DOHH2 (cell line): ENCODE results near the gene CAMK2D.

Experiments
- H3F3A ChIP-seq: fragments of 200-600 bp; sonication (generic), shearing (Covaris generic); 2 replicates; pipeline ENCODE4 v1.6.0; 2016; ENCODE audit warnings: antibody characterized with exemption, mild to moderate bottlenecking; ENCODE audit not compliant: control insufficient read depth, insufficient read depth
- H3K27ac ChIP-seq: fragments of 200-600 bp; sonication (generic); 2 replicates; pipeline ENCODE4 v1.5.1; 2014; ENCODE audit warnings: low read depth, mild to moderate bottlenecking, low read length, moderate library complexity
- H3K27me3 ChIP-seq: fragments of 200-600 bp; sonication (generic); 2 replicates; pipeline ENCODE4 v1.6.1; 2014; ENCODE audit warnings: mild to moderate bottlenecking, low read length, mixed read lengths; ENCODE audit not compliant: control insufficient read depth
- H3K36me3 ChIP-seq: fragments of 200-600 bp; sonication (generic); 2 replicates; pipeline ENCODE4 v1.6.1; 2014; ENCODE audit warnings: mild to moderate bottlenecking, low read length, moderate library complexity, mixed read lengths; ENCODE audit not compliant: control insufficient read depth
- H3K4me1 ChIP-seq: fragments of 200-600 bp; sonication (generic); 2 replicates; pipeline ENCODE4 v1.6.1; 2014; ENCODE audit warnings: mild to moderate bottlenecking, low read length, mixed read lengths; ENCODE audit not compliant: control insufficient read depth
- H3K4me2 ChIP-seq: fragments of 200-600 bp; sonication (generic); 2 replicates; pipeline ENCODE4 v1.6.0; 2014; ENCODE audit warnings: mild to moderate bottlenecking, low read length, moderate library complexity
- H3K4me3 ChIP-seq: fragments of 200-600 bp; sonication (generic); 2 replicates; pipeline ENCODE4 v1.5.1; 2014; ENCODE audit warnings: mild to moderate bottlenecking, low read length, mixed read lengths
- H3K79me2 ChIP-seq: fragments of 200-600 bp; sonication (generic); 2 replicates; pipeline ENCODE4 v1.6.1; 2014; ENCODE audit warnings: mild to moderate bottlenecking, low read length, mixed read lengths; ENCODE audit not compliant: control insufficient read depth
- H3K9me2 ChIP-seq: fragments of 200-600 bp; sonication (generic); replicated peaks from 2 replicates; pipeline ENCODE4 v1.6.1; 2014; ENCODE audit warnings: mild to moderate bottlenecking, low read length, mixed read lengths; ENCODE audit not compliant: control insufficient read depth
- H3K9me3 ChIP-seq: fragments of 200-600 bp; sonication (generic); 2 replicates; pipeline ENCODE4 v1.6.1; 2014; ENCODE audit warnings: antibody characterized with exemption, low read length, mixed read lengths; ENCODE audit not compliant: control insufficient read depth, insufficient read depth
- H4K20me1 ChIP-seq: fragments of 200-600 bp; sonication (generic); 2 replicates; pipeline ENCODE4 v1.6.0; 2014; ENCODE audit warnings: low read depth, mild to moderate bottlenecking, antibody characterized with exemption, low read length, moderate library complexity; ENCODE audit not compliant: control insufficient read depth, insufficient read depth
- CTCF ChIP-seq: fragments of 200-600 bp; sonication (generic); IDR thresholded peaks from one replicate; pipeline ENCODE4 v1.5.1; 2014; ENCODE audit warnings: antibody characterized with exemption, mild to moderate bottlenecking, low read depth, low read length; ENCODE audit not compliant: poor library complexity, severe bottlenecking
- EZH2phosphoT487 ChIP-seq: fragments of 200-600 bp; sonication (generic); IDR thresholded peaks from 2 replicates; pipeline ENCODE4 v1.6.1; 2017; ENCODE audit warnings: borderline replicate concordance, mild to moderate bottlenecking, antibody characterized with exemption, low read length, moderate library complexity, mixed read lengths

Gene CAMK2D

GRCh38 chr4:113772319-113772718 is 10.8 kb upstream of the CAMK2D start:
- H3K27me3 ChIP-seq, result no peaks in the 10 kb centered on the region
- H3K4me1 ChIP-seq, result peaks cover 20% of the 10 kb centered on the region
- no peak overlapping the region for H3K4me2 ChIP-seq
- no peak overlapping the region for H3K4me3 ChIP-seq
- H3K9me3 ChIP-seq, result no peaks in the 10 kb centered on the region
- no peak overlapping the region for H3K27ac ChIP-seq
- H3F3A ChIP-seq, result no peaks in the 10 kb centered on the region
- H3K9me2 ChIP-seq, result no peaks in the 10 kb centered on the region
- no peaks in the 10 kb centered on the region for H3K79me2 ChIP-seq
- TF ChIP-seq CTCF (no peak), EZH2phosphoT487 (no peak)
- no peaks in the 10 kb centered on the region for H4K20me1 ChIP-seq
- no peaks in the 10 kb centered on the region for H3K36me3 ChIP-seq

GRCh38 chr4:113769744-113770143 is 8.2 kb upstream of the CAMK2D start:
- no peak overlapping the region for H3K4me2 ChIP-seq
- no peaks in the 10 kb centered on the region for H4K20me1 ChIP-seq
- H3K4me3 ChIP-seq, result no peak overlapping the region
- H3K9me3 ChIP-seq, result no peaks in the 10 kb centered on the region
- peaks cover 5% of the 10 kb centered on the region for H3K4me1 ChIP-seq
- H3K36me3 ChIP-seq, result no peaks in the 10 kb centered on the region
- no peaks in the 10 kb centered on the region for H3K9me2 ChIP-seq
- 0 out of 2 replicates have a peak, but pooled peaks cover under 1% of the 10 kb centered on the region for H3F3A ChIP-seq
- H3K79me2 ChIP-seq, result no peaks in the 10 kb centered on the region
- TF ChIP-seq EZH2phosphoT487 (no peak), CTCF (no peak)
- H3K27ac ChIP-seq, result no peak overlapping the region
- no peaks in the 10 kb centered on the region for H3K27me3 ChIP-seq

- no peaks in the 10 kb centered on the region for H4K20me1 ChIP-seq
- no peaks in the 10 kb centered on the region for H3K9me3 ChIP-seq
These were observed 7.4 kb upstream of the CAMK2D start for GRCh38 chr4:113768952-113769351.

GRCh38 chr4:113766882-113767281 is 5.3 kb upstream of the CAMK2D start:
- Histone ChIP-seq H3K27me3 (no peaks in the 10 kb centered on the region), H3K36me3 (no peaks in the 10 kb centered on the region), H3K9me3 (no peaks in the 10 kb centered on the region), H3K27ac (no peak overlapping the region), H3K4me2 (no peak overlapping the region), H3K4me1 (peaks cover 7% of the 10 kb centered on the region), H3K9me2 (no peaks in the 10 kb centered on the region), H3K79me2 (peaks cover under 1% of the 10 kb centered on the region; the same call in 1 of the 2 replicates), H3F3A (peaks cover 6% of the 10 kb centered on the region; the same call in 1 of the 2 replicates), H4K20me1 (no peaks in the 10 kb centered on the region), H3K4me3 (no peak overlapping the region)
- TF ChIP-seq CTCF (no peak), EZH2phosphoT487 (no peak)

More at GRCh38 chr4:113768952-113769351, 7.4 kb upstream of the CAMK2D start:
- no peaks in the 10 kb centered on the region for H3K27me3 ChIP-seq
- TF ChIP-seq EZH2phosphoT487, result no peak
- no peaks in the 10 kb centered on the region for H3K36me3 ChIP-seq
- H3F3A ChIP-seq, result 0 out of 2 replicates have a peak, but pooled peaks cover 4% of the 10 kb centered on the region
- H3K4me3 ChIP-seq, result no peak overlapping the region
- no peak overlapping the region for H3K4me2 ChIP-seq
- no peaks in the 10 kb centered on the region for H3K9me2 ChIP-seq
- peaks cover 3% of the 10 kb centered on the region for H3K4me1 ChIP-seq
- no peaks in the 10 kb centered on the region for H3K79me2 ChIP-seq
- no peak overlapping the region for H3K27ac ChIP-seq
